H1 (cell line): ENCODE measurements around the gene CXCR4. TPM values are rescaled to one million over a fixed set of nuclear protein-coding genes. Genes with fewer than 3 reads are reported as not detected.

Experiments
- RFX5 ChIP-seq: IDR thresholded peaks from 2 replicates; pipeline ENCODE4 v1.6.1; 2011; ENCODE audit warnings: low read depth, low read length, improper control_type of control experiment, borderline replicate concordance
- SP4 ChIP-seq: IDR thresholded peaks from 2 replicates; pipeline ENCODE4 v1.6.1; 2012; ENCODE audit warnings: low read length, inconsistent platforms
- polyA plus RNA-seq, 7 experiments: library from polyadenylated mRNA; depleted of rRNA in 3 of 7; stranded (reverse) in 5 of 7; unstranded in 2 of 7; fragments of >200 nt in 5 of 7; fragments of 200-250 nt in 2 of 7; gene quantifications; 1 replicate in 5 of 7; 2 replicates in 1 of 7; 4 replicates in 1 of 7; pipeline versions ENCODE4 v1.2.1 to v1.2.3, GENCODE V29; 2011 to 2013; ENCODE audit warnings: missing spikeins in 2 of 7, mixed read lengths in 2 of 7
- total RNA-seq: library from RNA; stranded (reverse); fragmentation: NEBNext Ultra II Directional; extraction: Animal tissue kit (Norgen Biotek cat#: 25700); gene quantifications from 2 replicates; pipeline ENCODE4 v1.2.1, GENCODE V29; 2021
- TF ChIP-seq, protein P1 (sequence below): IDR thresholded peaks from 2 replicates; pipeline ENCODE4 v1.6.1; 2012; ENCODE audit warnings: inconsistent platforms

The CXCR4 gene
- total and polyA plus RNA-seq, 2 of the 8 experiments (the other 6 are each of a cell fraction or from before 2014, with no cell fraction given), result 1.8 to 2.8 TPM

DNA sequence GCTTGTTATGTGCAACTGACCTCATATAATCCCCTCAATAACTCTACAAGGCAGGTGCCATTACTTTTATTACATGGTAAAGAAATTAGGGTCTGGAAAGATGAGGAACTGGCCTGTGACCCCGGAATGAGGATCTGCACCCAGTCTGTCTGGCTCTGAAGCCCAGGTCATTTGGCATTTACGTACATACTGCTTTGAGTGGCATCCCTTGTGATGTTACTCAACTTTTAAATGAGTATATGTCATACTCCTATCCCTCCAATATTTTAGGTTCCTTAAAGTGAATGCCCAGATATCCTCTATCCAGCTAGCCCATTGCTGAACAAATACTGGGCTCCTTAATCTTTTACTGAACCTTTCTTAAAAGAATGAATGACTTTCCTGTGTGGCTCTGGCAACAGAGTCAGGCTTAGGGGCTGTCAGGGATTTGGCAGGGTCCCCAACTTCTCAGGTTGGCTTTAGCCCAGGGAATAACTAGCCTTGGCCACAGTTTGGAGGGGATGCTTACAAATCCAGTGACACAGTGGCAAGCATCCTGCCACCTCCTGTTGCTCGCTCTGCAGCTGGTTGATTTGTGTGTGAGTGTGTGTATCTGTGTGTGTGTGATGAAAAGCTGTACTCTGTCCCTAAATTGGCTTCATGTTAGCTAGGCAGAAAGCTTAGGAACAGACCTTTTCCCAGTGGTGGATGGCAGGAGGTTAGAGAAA is 3.4 kb upstream of the CXCR4 start (continued):
- no peak for TF ChIP-seq RFX5
- TF ChIP-seq, protein P1, sequence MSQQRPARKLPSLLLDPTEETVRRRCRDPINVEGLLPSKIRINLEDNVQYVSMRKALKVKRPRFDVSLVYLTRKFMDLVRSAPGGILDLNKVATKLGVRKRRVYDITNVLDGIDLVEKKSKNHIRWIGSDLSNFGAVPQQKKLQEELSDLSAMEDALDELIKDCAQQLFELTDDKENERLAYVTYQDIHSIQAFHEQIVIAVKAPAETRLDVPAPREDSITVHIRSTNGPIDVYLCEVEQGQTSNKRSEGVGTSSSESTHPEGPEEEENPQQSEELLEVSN, result no peak
- TF ChIP-seq SP4, result no peak
- TF ChIP-seq, all 59 proteins: peak for 0
